HG02571 (cell line): ENCODE results near the gene RHOB.
"Not testable (repeated sequence)": the region's sequence is repeated elsewhere in the genome, so short reads cannot be mapped to it uniquely, and the experiment has no call there.

Source experiments
- ATAC-seq: cut with Tn5 transposase; IDR thresholded peaks from one replicate; pipeline ENCODE4 v1.9.1; 2021; ENCODE audit warnings: mild to moderate bottlenecking, moderate library complexity; ENCODE audit not compliant: unreplicated experiment

RHOB gene

GRCh38 chr2:20446917-20447436 lies at the start of gene RHOB:
TSS of gene RHOB (plus strand) at chr2:20447074. CDS start at chr2:20447466, 392 bp downstream.
- peak; percentile 96 for ATAC-seq

DNA sequence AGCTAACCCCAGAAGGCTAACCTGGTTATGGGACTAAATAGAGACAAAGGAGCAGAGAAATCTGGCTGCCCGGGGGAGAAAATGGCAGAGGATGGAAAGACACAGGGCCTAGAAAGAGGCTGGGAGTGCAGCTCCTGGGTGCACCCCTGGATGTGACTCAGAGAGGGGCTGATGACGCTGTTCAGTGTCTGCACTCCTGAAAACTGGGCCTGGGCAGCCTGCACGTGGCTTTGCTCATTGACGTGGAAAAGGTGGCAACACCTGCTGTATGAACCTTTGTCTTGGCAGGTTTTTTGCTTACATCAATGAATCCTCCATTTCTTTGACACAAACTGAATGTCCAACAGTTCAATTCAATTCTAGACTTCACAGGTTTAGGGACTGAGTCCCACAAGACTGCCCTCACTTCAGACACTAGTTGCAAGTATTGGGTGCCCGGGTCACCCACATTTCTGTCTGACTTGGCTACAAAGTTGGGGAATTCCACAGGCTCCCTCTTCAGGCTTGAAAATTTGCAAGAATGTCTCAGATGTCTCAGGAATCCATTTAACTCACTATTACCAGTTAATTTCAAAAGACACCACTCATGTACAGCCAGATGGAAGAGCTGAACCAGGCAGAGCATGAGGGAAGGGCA lies 48.9 kb upstream of the RHOB start:
- no peak for ATAC-seq

DNA sequence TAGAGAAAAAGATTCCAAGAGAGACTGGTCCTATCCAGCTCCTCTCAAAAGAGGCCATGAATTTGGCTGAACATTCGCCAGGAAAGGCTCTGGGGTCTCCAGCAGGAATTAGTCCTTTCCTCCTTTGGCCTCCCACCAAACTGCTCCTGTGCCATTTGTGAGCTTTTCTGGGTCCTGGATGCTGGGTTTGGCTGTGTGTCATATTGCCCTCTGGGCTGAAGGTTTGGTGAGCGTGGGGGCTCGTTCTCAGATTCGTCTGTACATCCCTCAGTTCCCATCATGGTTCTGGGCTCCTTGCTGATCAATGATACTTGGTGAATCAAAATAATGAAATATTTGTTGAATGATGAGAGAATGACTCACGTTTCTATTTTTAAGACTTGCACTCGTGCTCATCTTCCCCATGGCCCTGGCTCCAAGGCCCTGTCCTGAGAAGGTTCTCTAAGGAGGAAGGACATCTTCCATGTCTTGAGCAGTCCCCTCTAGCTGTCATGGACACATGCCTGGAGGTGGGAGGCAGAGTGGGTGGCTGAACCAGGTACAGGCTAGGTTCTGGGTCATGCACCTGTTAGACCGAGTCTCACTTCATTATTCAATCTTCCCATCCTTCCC lies 47.8 kb upstream of the RHOB start:
- no peak for ATAC-seq

GRCh38 chr2:20400306-20400705 lies 46.6 kb upstream of the RHOB start:
- no peak for ATAC-seq

- no peak for ATAC-seq
Measured at GRCh38 chr2:20400787-20401488, 45.9 kb upstream of the RHOB start.

DNA sequence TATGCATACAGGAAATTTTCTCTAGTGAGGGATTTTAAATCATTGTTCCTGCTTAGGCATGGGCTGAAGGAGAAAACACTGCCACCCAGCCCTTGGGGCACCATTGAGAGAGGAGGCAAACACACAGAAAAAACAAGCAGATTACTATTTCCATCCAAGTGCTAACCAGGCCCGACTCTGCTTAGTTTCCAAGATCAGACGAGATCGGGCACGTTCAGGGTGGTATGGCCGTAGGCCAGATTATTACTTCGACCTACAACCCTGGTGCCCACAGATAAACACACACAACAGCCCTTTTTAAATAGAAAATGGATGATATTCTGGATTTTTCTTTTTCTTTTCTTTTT lies 45.4 kb upstream of the RHOB start:
- ATAC-seq: no peak

DNA sequence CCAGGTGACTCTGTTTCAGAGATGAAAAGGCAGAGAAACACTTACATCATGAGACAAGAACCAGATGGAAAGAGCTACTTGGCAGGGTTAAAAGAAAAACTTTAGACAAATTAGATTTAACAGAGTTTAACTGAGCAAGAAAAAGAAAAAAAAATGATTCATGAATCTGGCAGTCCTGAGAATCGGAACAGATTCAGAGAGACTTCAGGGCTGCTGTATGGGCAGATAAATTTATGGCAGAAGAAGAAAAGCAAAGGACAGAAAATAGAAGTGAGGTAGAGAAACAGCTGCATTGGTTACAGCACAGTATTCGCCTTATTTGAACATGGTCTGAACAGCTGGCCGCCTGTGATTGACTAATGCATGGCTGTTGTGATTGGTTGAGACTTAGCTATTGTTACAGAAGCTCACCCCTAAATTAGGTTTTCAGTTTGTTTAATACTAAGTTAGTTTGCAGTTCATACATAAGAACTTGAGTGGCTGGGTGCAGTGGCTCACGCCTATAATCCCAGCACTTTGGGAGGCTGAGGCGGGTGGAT lies 43.0 kb upstream of the RHOB start:
- no peak for ATAC-seq

DNA sequence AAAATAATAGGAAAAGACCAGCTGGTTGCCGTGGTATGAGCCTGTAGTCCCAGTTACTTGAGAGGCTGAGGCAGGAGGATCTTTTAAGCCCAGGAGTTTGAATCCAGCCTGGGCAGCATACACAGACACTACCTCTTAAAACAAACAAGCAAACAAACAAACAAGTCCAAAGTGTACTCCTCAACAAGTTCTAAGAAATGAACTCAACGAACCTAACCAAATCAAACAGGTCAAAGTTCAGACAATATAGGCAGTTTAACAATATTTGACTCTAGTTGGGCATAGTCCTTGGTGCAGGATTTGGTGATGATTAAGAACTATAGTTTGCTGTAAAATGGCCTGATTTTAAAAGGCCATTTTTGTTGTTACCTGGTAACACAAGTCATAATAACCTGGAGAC lies 41.9 kb upstream of the RHOB start:
- no peak for ATAC-seq

- no peak for ATAC-seq
Measured at GRCh38 chr2:20409039-20409438, 37.8 kb upstream of the RHOB start.

- ATAC-seq: no peak
Measured at GRCh38 chr2:20410556-20411277, 36.2 kb upstream of the RHOB start.

DNA sequence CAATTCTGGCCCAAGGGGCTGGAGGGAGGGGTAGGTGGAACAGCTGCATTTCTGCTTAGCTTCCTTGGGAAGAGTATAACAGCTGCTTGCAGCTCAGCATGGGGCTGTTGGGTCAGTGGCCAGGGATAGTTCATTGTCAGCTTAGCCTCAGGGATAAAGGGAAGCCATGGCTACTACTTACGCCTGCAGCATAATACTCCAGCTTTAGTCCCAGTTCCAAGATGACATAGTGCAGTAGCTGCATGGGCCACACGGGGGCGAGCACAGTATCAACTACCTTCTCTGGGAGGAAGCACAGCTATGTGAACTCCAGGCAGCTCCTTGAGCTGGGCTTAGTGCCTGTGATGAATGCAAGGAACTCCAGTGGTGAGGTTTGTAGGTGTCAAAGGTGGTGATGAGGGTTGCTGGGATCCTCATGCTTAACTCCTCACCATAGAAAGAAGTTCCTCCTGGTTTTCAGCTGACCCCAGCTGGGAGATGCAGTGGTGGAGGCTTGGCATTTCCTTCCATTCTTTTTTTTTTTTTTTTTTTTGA lies 35.4 kb upstream of the RHOB start:
- peak; percentile 99 for ATAC-seq

DNA sequence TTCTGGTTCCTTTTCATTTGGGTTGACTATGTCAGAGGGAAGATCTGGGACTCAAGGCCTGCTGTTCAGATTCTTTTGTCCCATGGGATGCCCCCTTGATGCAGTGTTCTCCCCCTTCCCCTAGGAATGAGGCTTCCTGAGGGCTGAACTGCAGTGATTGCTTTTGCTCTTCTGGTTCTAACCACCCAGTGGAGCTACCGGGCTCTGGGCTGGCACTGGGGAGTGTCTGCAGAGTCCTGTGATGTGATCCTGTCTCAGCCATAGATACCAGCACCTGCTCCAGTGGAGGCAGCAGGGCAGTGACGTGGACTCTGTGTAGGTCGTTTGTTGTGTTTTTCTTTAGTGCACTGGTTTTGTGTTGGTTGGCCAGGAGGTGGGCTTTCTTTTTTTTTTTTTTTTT lies 32.1 kb upstream of the RHOB start:
- ATAC-seq: no peak

- no peak for ATAC-seq
Measured at GRCh38 chr2:20415511-20415918, 31.4 kb upstream of the RHOB start.

DNA sequence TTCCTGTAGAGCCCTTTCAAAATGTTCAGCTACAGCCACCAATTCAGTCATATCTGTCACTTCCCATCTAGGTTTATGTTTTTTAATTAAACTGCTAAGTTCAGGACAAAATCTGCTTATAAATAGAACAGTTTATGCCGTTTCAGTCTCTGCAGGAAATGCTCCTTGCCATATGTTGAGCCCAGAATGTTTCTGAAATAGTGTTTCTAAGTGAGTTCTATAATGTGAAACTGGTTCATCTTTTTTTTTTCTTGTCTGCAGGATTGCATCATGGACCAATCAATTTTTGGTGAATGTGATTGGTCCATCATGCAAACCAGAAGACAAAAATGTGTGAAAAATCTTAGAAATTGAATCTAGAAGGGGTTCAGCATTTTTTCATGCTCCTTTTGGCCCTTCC lies 30.2 kb upstream of the RHOB start:
- ATAC-seq: no peak

DNA sequence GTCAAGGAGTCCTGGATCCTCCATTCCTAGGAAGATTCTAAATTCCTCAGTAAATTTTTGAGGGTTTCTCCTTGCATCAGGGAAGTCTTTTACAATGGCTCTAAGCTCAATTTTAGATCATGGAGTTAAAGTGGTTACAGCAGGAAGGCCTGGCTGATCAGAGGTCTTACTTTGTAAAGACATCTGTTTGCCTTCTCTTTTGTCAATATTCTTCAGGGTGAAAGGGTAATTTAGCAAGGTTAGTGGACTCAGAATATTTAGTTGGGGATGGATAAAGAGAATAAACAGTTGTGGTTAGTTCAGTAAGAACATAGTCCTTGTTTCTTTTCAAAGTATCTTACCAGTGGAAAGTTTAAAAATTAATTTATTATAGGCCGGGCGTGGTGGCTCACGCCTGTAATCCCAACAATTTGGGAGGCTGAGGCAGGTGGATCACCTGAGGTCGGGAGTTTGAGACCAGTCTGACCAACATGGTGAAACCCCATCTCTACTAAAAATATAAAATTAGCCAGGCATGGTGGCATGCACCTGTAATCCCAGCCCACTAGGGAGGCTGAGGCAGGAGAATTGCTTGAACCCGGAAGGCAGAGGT lies 29.5 kb upstream of the RHOB start:
- not testable (repeated sequence) for ATAC-seq

DNA sequence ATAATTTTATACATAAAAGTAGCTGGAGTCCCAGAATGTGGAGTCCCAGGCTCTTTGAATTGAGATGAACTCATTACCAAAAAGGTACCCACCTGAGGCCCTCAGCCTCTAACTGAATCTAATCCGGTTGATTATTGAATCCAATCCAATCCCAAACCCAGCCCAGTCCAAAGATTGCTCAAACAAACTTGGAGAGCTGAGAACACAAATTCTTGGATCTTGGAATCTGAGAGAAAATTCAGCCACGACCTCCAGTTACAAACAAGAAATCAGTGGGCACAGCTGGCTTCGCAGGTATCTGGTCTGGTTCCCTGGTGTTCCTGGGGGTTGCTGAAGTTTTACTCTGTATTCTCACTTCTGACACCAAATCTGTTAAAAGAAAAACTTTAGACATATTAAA lies 28.4 kb upstream of the RHOB start:
- no peak for ATAC-seq

GRCh38 chr2:20419007-20419576 lies 27.8 kb upstream of the RHOB start:
- ATAC-seq: no peak

DNA sequence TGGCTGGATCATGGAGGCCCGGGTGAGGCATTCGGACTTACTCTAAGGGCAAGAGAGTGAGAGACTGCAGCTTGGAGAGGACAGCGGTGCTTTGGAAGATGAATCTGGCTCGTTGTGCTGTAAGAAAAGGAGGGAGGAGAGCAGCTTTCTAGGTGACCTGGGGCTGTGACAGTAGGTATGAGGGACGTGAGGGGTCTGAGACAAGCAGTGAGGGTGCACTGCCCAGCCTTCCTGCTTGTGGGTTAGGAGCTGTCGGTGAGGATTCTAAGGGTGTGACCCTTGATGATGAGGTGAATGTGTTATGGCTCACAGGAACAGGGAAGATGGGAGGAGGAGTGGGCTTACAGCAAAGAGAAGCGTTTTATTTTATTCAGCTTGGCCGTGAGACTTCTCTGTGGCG lies 27.1 kb upstream of the RHOB start:
- no peak for ATAC-seq

GRCh38 chr2:20421336-20421987 lies 25.4 kb upstream of the RHOB start:
- no peak for ATAC-seq

- no peak for ATAC-seq
Measured at GRCh38 chr2:20421988-20422370, 24.9 kb upstream of the RHOB start.
